Mesendoderm (in vitro differentiated cells): ENCODE measurements around the gene PLXNC1.

ENCODE experiments used
- DNase-seq: peaks from one replicate; pipeline ENCODE4 v3.0.0; 2013
- H2AK5ac ChIP-seq: 2 replicates; pipeline ENCODE4 v1.6.1; 2013; ENCODE audit warnings: low read length, inconsistent platforms
- H2BK120ac ChIP-seq: 2 replicates; pipeline ENCODE4 v1.6.1; 2013; ENCODE audit warnings: low read depth, mild to moderate bottlenecking, low read length, moderate library complexity, mixed read lengths
- H2BK15ac ChIP-seq: replicated peaks from 2 replicates; pipeline ENCODE4 v1.6.1; 2013; ENCODE audit warnings: low read depth, mild to moderate bottlenecking, moderate library complexity
- H2BK5ac ChIP-seq: 2 replicates; pipeline ENCODE4 v1.6.1; 2013; ENCODE audit warnings: low read length, inconsistent platforms
- H3K18ac ChIP-seq: 2 replicates; pipeline ENCODE4 v1.6.1; 2013; ENCODE audit warnings: mild to moderate bottlenecking, low read length, mixed read lengths
- H3K23ac ChIP-seq: one replicate; pipeline ENCODE4 v1.6.1; 2013; ENCODE audit warnings: low read length
- H3K27ac ChIP-seq: 2 replicates; pipeline ENCODE4 v1.5.1; 2013; ENCODE audit warnings: low read depth, mild to moderate bottlenecking, inconsistent platforms, low read length, moderate library complexity
- H3K27me3 ChIP-seq: 2 replicates; pipeline ENCODE4 v1.6.1; 2013; ENCODE audit warnings: low read length, control low read depth, mild to moderate bottlenecking, inconsistent platforms; ENCODE audit not compliant: insufficient read depth, poor library complexity
- H3K36me3 ChIP-seq: 2 replicates; pipeline ENCODE4 v1.6.1; 2013; ENCODE audit warnings: low read length, inconsistent platforms; ENCODE audit not compliant: control insufficient read depth, insufficient read depth
- H3K4ac ChIP-seq: one replicate; pipeline ENCODE4 v1.6.1; 2013; ENCODE audit warnings: low read depth, mild to moderate bottlenecking, low read length, moderate library complexity
- H3K4me1 ChIP-seq: 2 replicates; pipeline ENCODE4 v1.6.1; 2013; ENCODE audit warnings: low read depth, low read length, inconsistent platforms; ENCODE audit not compliant: control insufficient read depth
- H3K4me2 ChIP-seq: 2 replicates; pipeline ENCODE4 v1.6.1; 2013; ENCODE audit warnings: low read length
- H3K4me3 ChIP-seq: 2 replicates; pipeline ENCODE4 v1.5.1; 2013; ENCODE audit warnings: mild to moderate bottlenecking, low read length
- H3K56ac ChIP-seq: one replicate; pipeline ENCODE4 v1.6.1; 2013; ENCODE audit warnings: low read length
- H3K79me1 ChIP-seq: 2 replicates; pipeline ENCODE4 v1.6.1; 2013; ENCODE audit warnings: low read length, inconsistent platforms
- H3K79me2 ChIP-seq: 2 replicates; pipeline ENCODE4 v1.6.1; 2013; ENCODE audit warnings: mild to moderate bottlenecking, low read length; ENCODE audit not compliant: control insufficient read depth, insufficient read depth
- H3K9ac ChIP-seq: 2 replicates; pipeline ENCODE4 v1.6.1; 2013; ENCODE audit warnings: low read length, inconsistent platforms
- H4K5ac ChIP-seq: one replicate; pipeline ENCODE4 v1.6.1; 2013; ENCODE audit warnings: low read length
- H4K8ac ChIP-seq: one replicate; pipeline ENCODE4 v1.6.1; 2013; ENCODE audit warnings: low read depth, mild to moderate bottlenecking, control low read depth, low read length, moderate library complexity
- WGBS: extraction: QIAGEN DNeasy Blood & Tissue Kit; methylation state at CpG from one replicate; pipeline ENCODE4 v1.1.7; 2013; ENCODE audit warnings: low lambda C conversion rate, missing lambda C conversion rate; ENCODE audit not compliant: insufficient coverage; ENCODE audit errors: extremely low coverage; 5-methylcytosine and 5-hydroxymethylcytosine counted together

PLXNC1 gene

DNA sequence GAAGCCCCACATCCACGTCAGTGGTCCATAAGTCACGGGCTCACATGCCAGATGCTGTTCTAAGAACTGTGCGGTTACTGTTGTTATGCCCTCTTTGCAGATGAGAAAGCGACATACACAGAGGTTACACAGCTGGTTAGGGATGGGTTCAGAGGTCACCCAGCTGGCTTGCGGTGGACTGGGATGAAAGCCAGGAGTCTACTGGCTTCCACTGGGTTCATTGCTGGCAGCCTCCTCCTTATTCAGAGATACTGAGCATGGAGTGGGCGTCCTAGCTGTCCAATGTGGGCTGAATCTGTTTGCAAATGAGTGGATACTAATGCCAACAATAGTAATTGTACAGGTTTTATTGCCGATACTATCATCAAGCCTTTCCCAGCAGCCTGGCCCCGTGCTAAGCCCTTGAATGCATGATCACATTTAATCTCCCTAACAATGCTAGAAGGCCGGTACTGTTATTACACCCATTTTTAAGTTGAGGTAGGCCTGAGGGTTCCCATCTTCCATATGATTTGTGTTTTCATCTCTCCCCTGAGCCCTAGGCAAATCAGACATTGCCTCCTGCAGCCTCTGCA lies 129.1 kb downstream of the PLXNC1 start:
- no peaks in the 10 kb centered on the region for H3K79me1 ChIP-seq
- H2BK15ac ChIP-seq: no peak overlapping the region
- H3K27me3 ChIP-seq: no peaks in the 10 kb centered on the region
- H3K4me2 ChIP-seq: no peak overlapping the region
- no peak overlapping the region for H4K8ac ChIP-seq
- no peak overlapping the region for H3K4ac ChIP-seq
- H3K4me1 ChIP-seq: no peaks in the 10 kb centered on the region
- H3K79me2 ChIP-seq: no peaks in the 10 kb centered on the region
- WGBS: no CpG with 5 or more reads among the region's 9 CpGs
- H3K56ac ChIP-seq: no peak overlapping the region
- no peak overlapping the region for H2BK120ac ChIP-seq
- H3K9ac ChIP-seq: no peak overlapping the region
- no peaks in the 10 kb centered on the region for H3K36me3 ChIP-seq
- no peak overlapping the region for H3K27ac ChIP-seq
- H3K18ac ChIP-seq: no peak overlapping the region
- no peak overlapping the region for H2BK5ac ChIP-seq
- no peak overlapping the region for H3K4me3 ChIP-seq
- H2AK5ac ChIP-seq: no peak overlapping the region
- no peak for DNase-seq
- no peak overlapping the region for H4K5ac ChIP-seq
- H3K23ac ChIP-seq: no peak overlapping the region

DNA sequence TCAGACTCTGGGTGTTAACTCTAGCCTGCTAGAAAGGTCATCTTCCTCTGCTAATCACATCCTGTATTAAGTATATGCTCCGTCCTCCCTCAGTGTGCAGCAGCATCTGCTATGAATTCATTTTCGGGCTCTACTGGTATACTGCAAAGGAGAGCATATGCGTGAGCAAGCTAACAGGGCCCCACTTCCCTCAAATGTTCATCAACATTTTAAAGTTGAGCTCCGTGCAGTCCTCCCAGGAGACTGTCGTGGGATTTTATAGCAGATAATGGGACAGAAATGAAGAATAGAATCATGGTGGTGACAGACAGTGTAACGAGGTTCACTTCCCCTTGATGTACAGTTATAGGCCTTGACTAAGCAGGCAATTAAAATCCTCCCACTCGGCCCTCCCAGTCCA lies 131.7 kb downstream of the PLXNC1 start:
- no peak overlapping the region for H2AK5ac ChIP-seq
- H4K8ac ChIP-seq: no peak overlapping the region
- no peak overlapping the region for H3K23ac ChIP-seq
- H3K27me3 ChIP-seq: no peaks in the 10 kb centered on the region
- no peak overlapping the region for H3K56ac ChIP-seq
- H3K9ac ChIP-seq: no peak overlapping the region
- H3K4me3 ChIP-seq: no peak overlapping the region
- H3K18ac ChIP-seq: no peak overlapping the region
- no peaks in the 10 kb centered on the region for H3K36me3 ChIP-seq
- no peak for DNase-seq
- no peaks in the 10 kb centered on the region for H3K79me1 ChIP-seq
- no peak overlapping the region for H3K27ac ChIP-seq
- no peaks in the 10 kb centered on the region for H3K79me2 ChIP-seq
- H2BK120ac ChIP-seq: no peak overlapping the region
- no CpG with 5 or more reads among the region's 7 CpGs for WGBS
- H3K4me1 ChIP-seq: no peaks in the 10 kb centered on the region
- H3K4ac ChIP-seq: no peak overlapping the region
- H3K4me2 ChIP-seq: no peak overlapping the region
- no peak overlapping the region for H2BK15ac ChIP-seq
- no peak overlapping the region for H2BK5ac ChIP-seq
- H4K5ac ChIP-seq: no peak overlapping the region

DNA sequence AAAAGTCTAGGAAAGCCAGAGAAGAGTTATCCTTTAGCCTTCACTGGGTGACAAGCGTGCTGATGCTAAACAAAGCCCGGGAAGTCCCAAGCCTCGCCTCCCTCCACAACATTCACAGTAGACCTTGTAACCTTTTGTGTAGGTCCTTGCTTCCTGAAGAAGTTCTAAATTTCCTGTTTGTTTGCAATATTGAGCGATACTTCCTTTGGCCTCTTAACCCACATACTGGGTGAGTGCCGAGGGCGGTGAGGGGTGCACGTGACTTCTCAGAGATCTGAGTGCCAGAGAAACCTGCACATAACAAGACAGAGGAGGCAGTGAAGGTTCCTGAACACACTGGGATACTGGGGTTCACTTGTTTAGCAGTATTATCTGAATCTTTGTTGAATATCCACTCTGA lies 134.3 kb downstream of the PLXNC1 start:
- no peak overlapping the region for H3K4me2 ChIP-seq
- no peak overlapping the region for H4K8ac ChIP-seq
- no peaks in the 10 kb centered on the region for H3K27me3 ChIP-seq
- no peak overlapping the region for H3K4me3 ChIP-seq
- no peak overlapping the region for H2BK5ac ChIP-seq
- no peak overlapping the region for H3K9ac ChIP-seq
- H3K56ac ChIP-seq: no peak overlapping the region
- no peak overlapping the region for H2BK120ac ChIP-seq
- no peaks in the 10 kb centered on the region for H3K36me3 ChIP-seq
- no peaks in the 10 kb centered on the region for H3K79me2 ChIP-seq
- no peak overlapping the region for H2AK5ac ChIP-seq
- DNase-seq: no peak
- H3K79me1 ChIP-seq: no peaks in the 10 kb centered on the region
- no peak overlapping the region for H3K23ac ChIP-seq
- no peak overlapping the region for H3K27ac ChIP-seq
- H4K5ac ChIP-seq: no peak overlapping the region
- H3K18ac ChIP-seq: no peak overlapping the region
- no CpG with 5 or more reads among the region's 7 CpGs for WGBS
- H3K4ac ChIP-seq: no peak overlapping the region
- H2BK15ac ChIP-seq: no peak overlapping the region
- no peaks in the 10 kb centered on the region for H3K4me1 ChIP-seq

DNA sequence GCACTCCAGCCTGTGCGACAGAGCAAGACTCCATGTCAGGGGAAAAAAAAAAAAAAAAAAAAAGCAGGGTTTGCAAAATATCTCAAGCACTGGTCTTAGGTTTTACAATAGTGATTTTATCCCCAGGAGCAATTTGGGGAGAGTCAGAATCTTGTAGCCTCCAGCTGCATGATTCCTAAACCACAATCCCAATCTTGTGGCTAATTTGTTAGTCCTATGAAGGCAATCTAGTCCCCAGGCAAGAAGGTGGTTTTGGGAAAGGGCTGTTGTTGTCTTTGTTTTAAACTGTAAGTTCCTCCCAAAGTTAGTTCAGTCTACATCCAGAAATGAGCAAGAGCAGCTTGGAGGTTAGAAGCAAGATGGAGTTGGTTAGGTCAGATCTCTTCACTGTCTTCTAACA lies 135.7 kb downstream of the PLXNC1 start:
- no peaks in the 10 kb centered on the region for H3K79me1 ChIP-seq
- no peak overlapping the region for H3K56ac ChIP-seq

DNA sequence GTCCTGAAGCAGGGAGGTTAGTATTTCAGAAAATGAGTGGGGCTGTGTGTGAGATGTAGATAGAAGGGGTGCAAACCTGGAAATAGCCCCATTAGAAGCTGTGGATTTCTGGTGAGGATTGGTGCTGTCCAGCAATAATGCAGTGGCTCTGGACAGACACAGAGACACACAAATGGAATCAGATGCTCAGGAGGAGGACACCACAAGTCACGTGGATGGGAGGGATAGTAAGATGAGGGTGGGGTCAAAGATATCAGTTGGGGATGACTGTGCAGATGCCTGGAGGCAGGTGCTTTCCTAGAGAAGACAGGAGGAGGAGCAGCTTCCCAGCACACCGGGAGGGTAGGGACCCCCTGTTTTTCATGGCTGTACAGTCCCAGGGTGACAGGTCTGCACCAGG lies 136.5 kb downstream of the PLXNC1 start:
- no peak overlapping the region for H3K9ac ChIP-seq
- no peak overlapping the region for H2BK5ac ChIP-seq
- no peaks in the 10 kb centered on the region for H3K36me3 ChIP-seq
- H3K18ac ChIP-seq: no peak overlapping the region
- no peak overlapping the region for H3K4me3 ChIP-seq
- H3K79me1 ChIP-seq: no peaks in the 10 kb centered on the region
- H3K4ac ChIP-seq: no peak overlapping the region
- no CpG with 5 or more reads among the region's 2 CpGs for WGBS
- no peak overlapping the region for H2BK15ac ChIP-seq
- no peaks in the 10 kb centered on the region for H3K27me3 ChIP-seq
- H3K23ac ChIP-seq: no peak overlapping the region
- H4K8ac ChIP-seq: no peak overlapping the region
- H4K5ac ChIP-seq: no peak overlapping the region
- H3K4me2 ChIP-seq: no peak overlapping the region
- H2BK120ac ChIP-seq: no peak overlapping the region
- H3K27ac ChIP-seq: no peak overlapping the region
- H3K56ac ChIP-seq: no peak overlapping the region
- no peaks in the 10 kb centered on the region for H3K4me1 ChIP-seq
- H3K79me2 ChIP-seq: no peaks in the 10 kb centered on the region
- H2AK5ac ChIP-seq: no peak overlapping the region
- DNase-seq: no peak

More for the DNA sequence above, 135.7 kb downstream of the PLXNC1 start:
- Histone ChIP-seq H4K5ac (no peak overlapping the region), H3K4me1 (no peaks in the 10 kb centered on the region), H2BK120ac (no peak overlapping the region), H3K18ac (no peak overlapping the region), H3K9ac (no peak overlapping the region), H3K4me3 (no peak overlapping the region), H2BK15ac (no peak overlapping the region), H3K27me3 (no peaks in the 10 kb centered on the region), H2BK5ac (no peak overlapping the region), H3K4me2 (no peak overlapping the region), H3K36me3 (no peaks in the 10 kb centered on the region), H3K27ac (no peak overlapping the region), H4K8ac (no peak overlapping the region), H2AK5ac (no peak overlapping the region), H3K79me2 (no peaks in the 10 kb centered on the region), H3K23ac (no peak overlapping the region), H3K4ac (no peak overlapping the region)
- no peak for DNase-seq
- no CpG with 5 or more reads among the region's 1 CpG for WGBS

DNA sequence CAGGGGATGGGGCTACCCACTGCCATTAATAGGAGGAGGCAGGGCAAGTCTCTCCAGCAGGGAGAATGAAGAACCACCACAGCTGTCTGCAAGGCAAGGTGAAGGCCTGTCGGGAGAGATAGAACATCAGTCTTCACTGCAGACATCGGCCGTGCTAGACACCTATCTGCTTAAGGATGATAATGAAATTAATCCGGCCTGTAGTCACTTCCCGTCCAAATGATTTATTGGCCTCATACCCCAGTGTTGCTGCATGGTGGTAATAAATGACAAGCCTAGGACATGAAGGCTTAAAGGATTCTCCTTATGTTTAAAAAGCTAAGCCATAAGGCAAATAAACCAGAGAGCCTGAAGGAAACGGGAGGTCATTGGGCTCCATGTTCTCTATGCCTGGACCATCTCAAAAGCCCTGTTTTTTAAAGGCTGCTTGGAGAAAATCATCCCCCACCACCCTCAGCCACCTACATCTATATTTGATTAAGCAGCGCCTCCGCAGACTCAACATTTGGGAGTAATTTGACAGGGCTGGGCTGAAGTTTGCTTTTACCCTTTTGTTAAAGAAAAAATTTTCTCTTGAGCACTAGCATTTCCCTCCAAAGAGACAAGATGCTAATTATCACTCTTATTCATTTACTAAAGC lies 137.7 kb downstream of the PLXNC1 start:
- Histone ChIP-seq H3K18ac (no peak overlapping the region), H3K9ac (no peak overlapping the region), H2AK5ac (no peak overlapping the region), H2BK15ac (no peak overlapping the region), H3K27ac (no peak overlapping the region), H3K4me3 (no peak overlapping the region), H3K79me2 (no peaks in the 10 kb centered on the region), H2BK5ac (no peak overlapping the region), H3K36me3 (no peaks in the 10 kb centered on the region), H3K23ac (no peak overlapping the region), H3K4ac (no peak overlapping the region), H3K79me1 (no peaks in the 10 kb centered on the region), H3K4me2 (no peak overlapping the region), H3K27me3 (no peaks in the 10 kb centered on the region), H3K4me1 (no peaks in the 10 kb centered on the region), H3K56ac (no peak overlapping the region), H4K5ac (no peak overlapping the region), H2BK120ac (no peak overlapping the region), H4K8ac (no peak overlapping the region)
- no peak for DNase-seq
- WGBS: no CpG with 5 or more reads among the region's 8 CpGs
